GM18505 (cell line): Measurements from ENCODE around the gene ZNF423.

Source experiments
- ATAC-seq: cut with Tn5 transposase; IDR thresholded peaks from one replicate; pipeline ENCODE4 v1.9.1; 2021; ENCODE audit not compliant: unreplicated experiment
- POLR2A ChIP-seq: IDR thresholded peaks from 4 replicates; pipeline ENCODE4 v1.6.1; 2011; ENCODE audit warnings: borderline replicate concordance; ENCODE audit not compliant: insufficient read depth, insufficient read length; ENCODE audit errors: extremely low read depth

Gene ZNF423

GRCh38 chr16:49455181-49455990 is 400.5 kb downstream of the ZNF423 start:
- ATAC-seq = no peak

GRCh38 chr16:49454426-49455180 is 401.3 kb downstream of the ZNF423 start:
- TF ChIP-seq POLR2A = no peak
- no peak for ATAC-seq

More at GRCh38 chr16:49455181-49455990, 400.5 kb downstream of the ZNF423 start:
- no peak for TF ChIP-seq POLR2A

GRCh38 chr16:49453983-49454382 is 401.9 kb downstream of the ZNF423 start:
- no peak for ATAC-seq
- TF ChIP-seq POLR2A = no peak

GRCh38 chr16:49453021-49453420 is 402.9 kb downstream of the ZNF423 start:
- ATAC-seq = no peak
- no peak for TF ChIP-seq POLR2A

GRCh38 chr16:49452578-49452977 is 403.3 kb downstream of the ZNF423 start:
- TF ChIP-seq POLR2A = no peak
- ATAC-seq = no peak

- no peak for TF ChIP-seq POLR2A
- no peak for ATAC-seq
Measured at GRCh38 chr16:49452108-49452507, 403.8 kb downstream of the ZNF423 start.

- no peak for TF ChIP-seq POLR2A
- ATAC-seq = no peak
Measured at GRCh38 chr16:49446805-49447204, 409.1 kb downstream of the ZNF423 start.

- no peak for ATAC-seq
- no peak for TF ChIP-seq POLR2A
Measured at GRCh38 chr16:49443576-49443975, 412.3 kb downstream of the ZNF423 start.

- no peak for ATAC-seq
- TF ChIP-seq POLR2A = no peak
Measured at GRCh38 chr16:49442805-49443204, 413.1 kb downstream of the ZNF423 start.

- ATAC-seq = peak; percentile 94
- TF ChIP-seq POLR2A = peak; percentile 65
Measured at GRCh38 chr16:49441366-49441780, 414.5 kb downstream of the ZNF423 start.

GRCh38 chr16:49440156-49441065 is 415.5 kb downstream of the ZNF423 start:
- ATAC-seq = no peak

GRCh38 chr16:49439676-49440075 is 416.2 kb downstream of the ZNF423 start:
- ATAC-seq = no peak
- no peak for TF ChIP-seq POLR2A

More at GRCh38 chr16:49440156-49441065, 415.5 kb downstream of the ZNF423 start:
- no peak for TF ChIP-seq POLR2A

- TF ChIP-seq POLR2A = no peak
- no peak for ATAC-seq
Measured at GRCh38 chr16:49439050-49439449, 416.9 kb downstream of the ZNF423 start.
